ENCODE results near the gene CS. TPM values are rescaled to one million over a fixed set of nuclear protein-coding genes. Genes with fewer than 3 reads are reported as not detected.

The CS gene
- total RNA-seq, 1 donor from 2014 or later = 174 TPM

GRCh38 chr12:56224102-56224701, 75.9 kb downstream of the CS start, which contains the start of gene NABP2:
Gene NABP2 (plus strand): TSS chr12:56224342. CDS start chr12:56224857, 515 bp downstream.
- peaks cover 40% of the 10 kb centered on the region for H3K4me1 Mint-ChIP-seq (ENCODE audit: low read depth)
- peak; percentile 99 for DNase-seq (ENCODE audit: low spot score)
- H3K27ac Mint-ChIP-seq (ENCODE audit: unreplicated experiment) = peak within 1 kb of the TSS; percentile 86
- peak; percentile 98 for TF ChIP-seq CTCF (IDR thresholded peaks at IDR 0.05)
- H3K27me3 Mint-ChIP-seq (ENCODE audit: low read depth) = no peaks in the 10 kb centered on the region
- peak within 1 kb of the TSS; percentile 81 for H3K4me3 Mint-ChIP-seq (ENCODE audit: unreplicated experiment)
- H3K36me3 Mint-ChIP-seq (ENCODE audit: low read depth) = peaks cover 4% of the 10 kb centered on the region
- H3K9me3 Mint-ChIP-seq (ENCODE audit: low read depth) = no peaks in the 10 kb centered on the region

GRCh38 chr12:56223571-56224101, 76.5 kb downstream of the CS start:
- Mint-ChIP-seq H3K36me3 (ENCODE audit: low read depth) (peaks cover 4% of the 10 kb centered on the region), H3K27ac (ENCODE audit: unreplicated experiment) (peak overlapping the region; percentile 86), H3K27me3 (ENCODE audit: low read depth) (no peaks in the 10 kb centered on the region), H3K4me1 (ENCODE audit: low read depth) (peaks cover 40% of the 10 kb centered on the region), H3K9me3 (ENCODE audit: low read depth) (no peaks in the 10 kb centered on the region), H3K4me3 (ENCODE audit: unreplicated experiment) (peak overlapping the region; percentile 81)
- TF ChIP-seq CTCF (IDR thresholded peaks at IDR 0.05) = no peak
- no peak for DNase-seq (ENCODE audit: low spot score)

- Mint-ChIP-seq H3K9me3 (ENCODE audit: low read depth) (no peaks in the 10 kb centered on the region), H3K4me3 (ENCODE audit: unreplicated experiment) (peak overlapping the region; percentile 99), H3K36me3 (ENCODE audit: low read depth) (peaks cover 4% of the 10 kb centered on the region), H3K27ac (ENCODE audit: unreplicated experiment) (peak overlapping the region; percentile 100), H3K4me1 (ENCODE audit: low read depth) (peaks cover 40% of the 10 kb centered on the region), H3K27me3 (ENCODE audit: low read depth) (no peaks in the 10 kb centered on the region)
- no peak for TF ChIP-seq CTCF (IDR thresholded peaks at IDR 0.05)
- no peak for DNase-seq (ENCODE audit: low spot score)
These were observed 77.6 kb downstream of the CS start for GRCh38 chr12:56222531-56222895.

GRCh38 chr12:56221757-56222530, 78.2 kb downstream of the CS start, which contains the start of gene RNF41:
Gene RNF41 (minus strand): TSS chr12:56221922. CDS start chr12:56214047, 7,875 bp downstream.
- Mint-ChIP-seq H3K4me3 (ENCODE audit: unreplicated experiment) (peak within 1 kb of the TSS; percentile 99), H3K4me1 (ENCODE audit: low read depth) (peaks cover 40% of the 10 kb centered on the region), H3K36me3 (ENCODE audit: low read depth) (peaks cover 2% of the 10 kb centered on the region), H3K27me3 (ENCODE audit: low read depth) (no peaks in the 10 kb centered on the region), H3K9me3 (ENCODE audit: low read depth) (no peaks in the 10 kb centered on the region), H3K27ac (ENCODE audit: unreplicated experiment) (peak within 1 kb of the TSS; percentile 100)
- TF ChIP-seq CTCF (IDR thresholded peaks at IDR 0.05) = peak; percentile 39
- DNase-seq (ENCODE audit: low spot score) = peak; percentile 99

Other genes starting within 250 kb of the CS start
- 0.52 to 1.7 TPM (median 1.4 TPM) in 3 replicates for gene ERBB3, start 220.2 kb downstream of the CS start, total RNA-seq
- 59.8 to 87.1 TPM (median 65.1 TPM) in 3 replicates for gene PA2G4, start 195.8 kb downstream of the CS start, total RNA-seq
- 2,552 to 3,030 TPM (median 2,631 TPM) in 3 replicates for gene RPL41, start 183.7 kb downstream of the CS start, total RNA-seq
- gene ZC3H10, start 182.1 kb downstream of the CS start, total RNA-seq = 5.0 to 11.2 TPM (median 8.0 TPM) in 3 replicates
- 127 to 155 TPM (median 144 TPM) in 3 replicates for gene ESYT1, start 172.1 kb downstream of the CS start, total RNA-seq
- gene MYL6B, start 147.7 kb downstream of the CS start, total RNA-seq = 70.5 to 79.7 TPM (median 75.2 TPM) in 3 replicates
- gene MYL6, start 142.0 kb downstream of the CS start, total RNA-seq = 1,367 to 2,282 TPM (median 2,236 TPM) in 3 replicates
- gene SMARCC2, start 110.8 kb downstream of the CS start, total RNA-seq = 50.4 to 96.7 TPM (median 57.4 TPM) in 3 replicates
- 59.2 to 103 TPM (median 99.7 TPM) in 3 replicates for gene RNF41, start 78.4 kb downstream of the CS start, total RNA-seq
- 36.6 to 50.7 TPM (median 38.7 TPM) in 3 replicates for gene NABP2, start 76.0 kb downstream of the CS start, total RNA-seq
- gene SLC39A5, start 70.3 kb downstream of the CS start, total RNA-seq = 0.41 to 0.68 TPM (median 0.47 TPM) in 3 replicates
- gene ANKRD52, start 41.9 kb downstream of the CS start, total RNA-seq = 99.9 to 113 TPM (median 106 TPM) in 3 replicates
- gene COQ10A, start 33.4 kb downstream of the CS start, total RNA-seq = 9.0 to 15.6 TPM (median 9.8 TPM) in 3 replicates
- 144 to 188 TPM (median 149 TPM) in 3 replicates for gene CNPY2, start 15.7 kb upstream of the CS start, total RNA-seq
- 27.6 to 32.5 TPM (median 29.1 TPM) in 3 replicates for gene PAN2, start 33.7 kb upstream of the CS start, total RNA-seq
- not detected in 3 replicates for gene IL23A, start 38.6 kb upstream of the CS start, total RNA-seq
- gene STAT2, start 59.8 kb upstream of the CS start, total RNA-seq = 163 to 210 TPM (median 166 TPM) in 3 replicates
- not detected in 3 replicates for gene APOF, start 62.5 kb upstream of the CS start, total RNA-seq
- gene TIMELESS, start 149.1 kb upstream of the CS start, total RNA-seq = 11.7 to 21.0 TPM (median 12.1 TPM) in 3 replicates
- not detected in 3 replicates for gene MIP, start 154.3 kb upstream of the CS start, total RNA-seq
- gene SPRYD4, start 168.2 kb upstream of the CS start, total RNA-seq = 1.5 to 2.7 TPM (median 1.6 TPM) in 3 replicates
- 0.25 to 0.54 TPM in 2 of 3 replicates, not detected in the other for gene GLS2, start 187.8 kb upstream of the CS start, total RNA-seq
- gene RBMS2, start 221.5 kb upstream of the CS start, total RNA-seq = 57.0 to 65.3 TPM (median 57.6 TPM) in 3 replicates